ENCODE results near the gene MED23. TPM values are rescaled to one million over a fixed set of nuclear protein-coding genes. Genes with fewer than 3 reads are reported as not detected.

MED23 gene
- polyA plus RNA-seq, 1 donor, result 39.9 TPM

DNA sequence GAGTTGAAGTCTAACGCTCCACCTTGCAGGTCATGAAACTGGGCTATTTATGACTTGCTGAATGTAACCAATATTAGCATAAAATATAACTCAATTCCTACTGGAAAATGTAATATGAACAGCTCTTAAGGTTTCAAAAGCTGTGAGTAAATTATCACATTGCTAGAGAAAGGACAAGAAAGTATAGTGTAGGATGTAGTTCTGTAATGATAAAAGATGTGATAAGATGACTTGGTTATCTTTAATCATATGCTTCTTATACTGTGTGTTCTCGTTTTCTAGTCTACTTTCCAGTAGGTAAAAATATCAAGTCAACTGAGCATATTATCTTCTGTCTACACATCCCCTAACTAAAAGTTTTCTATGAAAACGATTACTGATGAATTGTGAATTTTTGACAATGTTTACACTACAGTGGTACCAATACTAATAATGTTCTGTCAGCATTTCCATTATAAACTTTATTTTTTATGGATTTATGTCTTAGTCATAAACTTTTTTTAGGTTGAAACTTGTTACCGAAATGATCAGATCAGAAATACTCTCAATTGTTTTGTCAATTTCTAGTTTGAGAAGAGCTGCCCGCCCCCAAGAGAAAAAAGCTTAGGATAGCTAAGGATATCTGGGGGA is 14.6 kb downstream of the MED23 start:
- WGBS (ENCODE audit: insufficient coverage, low lambda C conversion rate), result no CpG with 5 or more reads among the region's 5 CpGs
- Histone ChIP-seq H3K4me1 (ENCODE audit: control insufficient read depth, insufficient read depth, low read length) (no peaks in the 10 kb centered on the region), H3K4me3 (ENCODE audit: low read length) (no peak overlapping the region), H3K9me3 (ENCODE audit: control insufficient read depth, low read depth, low read length) (no peaks in the 10 kb centered on the region), H3K27me3 (ENCODE audit: control insufficient read depth, insufficient read depth, low read length) (no peaks in the 10 kb centered on the region), H3K27ac (ENCODE audit: low read length) (no peak overlapping the region), H3K36me3 (ENCODE audit: control insufficient read depth, insufficient read depth, low read length) (peaks cover 42% of the 10 kb centered on the region)
- no peak for DNase-seq

DNA sequence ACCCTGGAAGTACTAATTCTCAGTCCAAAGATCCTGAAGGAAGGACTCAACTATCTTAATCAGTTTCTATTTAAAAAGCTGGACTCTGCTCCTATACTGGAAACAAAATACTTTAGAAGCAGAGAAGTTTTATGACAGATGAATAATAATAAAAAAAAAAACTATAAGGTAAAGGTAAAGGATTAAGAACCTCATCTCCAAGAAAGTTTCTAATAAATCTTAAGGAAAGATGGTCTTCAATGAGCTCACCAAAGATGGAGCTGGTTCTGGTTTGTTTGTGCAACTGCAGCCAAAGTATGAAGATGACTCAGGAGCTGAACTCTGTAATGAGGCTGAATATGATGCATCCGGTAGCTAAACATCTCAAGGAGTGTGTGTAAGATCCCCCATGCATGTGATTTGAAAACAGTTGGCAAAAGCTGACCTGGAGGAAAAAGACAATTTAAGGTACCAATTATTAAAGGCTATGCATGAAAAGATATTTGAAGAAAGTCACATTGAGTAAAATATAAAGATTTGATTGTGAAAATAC is 25.2 kb downstream of the MED23 start:
- Histone ChIP-seq H3K36me3 (ENCODE audit: control insufficient read depth, insufficient read depth, low read length) (peaks cover 61% of the 10 kb centered on the region), H3K27ac (ENCODE audit: low read length) (peak overlapping the region; percentile 73), H3K27me3 (ENCODE audit: control insufficient read depth, insufficient read depth, low read length) (no peaks in the 10 kb centered on the region), H3K4me3 (ENCODE audit: low read length) (no peak overlapping the region), H3K9me3 (ENCODE audit: control insufficient read depth, low read depth, low read length) (no peaks in the 10 kb centered on the region), H3K4me1 (ENCODE audit: control insufficient read depth, insufficient read depth, low read length) (peaks cover 10% of the 10 kb centered on the region)
- WGBS (ENCODE audit: insufficient coverage, low lambda C conversion rate), result no CpG with 5 or more reads among the region's 1 CpG
- DNase-seq, result peak; percentile 37 to 73

DNA sequence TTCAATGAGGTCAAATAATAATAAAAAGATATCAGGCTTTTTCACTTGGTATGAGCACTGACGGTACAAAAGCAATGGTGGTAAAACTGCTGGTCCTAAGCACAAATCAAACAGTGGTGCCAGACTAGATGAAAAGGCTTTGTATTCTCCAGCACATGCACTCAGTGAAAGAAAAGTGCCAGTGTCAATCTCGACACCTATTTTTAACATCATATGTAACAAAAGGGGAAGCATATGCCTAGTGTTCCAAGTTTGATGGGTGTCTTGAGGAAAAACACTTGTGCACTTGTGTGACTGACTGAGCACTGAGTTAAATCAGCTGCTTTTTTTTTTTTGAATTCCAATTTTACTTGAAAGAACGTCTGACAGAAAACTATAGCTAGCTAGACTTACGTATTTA is 27.3 kb downstream of the MED23 start:
- WGBS (ENCODE audit: insufficient coverage, low lambda C conversion rate), result 100% methylated on average over 2 of the region's 4 CpGs
- H3K27me3 ChIP-seq (ENCODE audit: control insufficient read depth, insufficient read depth, low read length), result no peaks in the 10 kb centered on the region
- DNase-seq, result no peak
- H3K9me3 ChIP-seq (ENCODE audit: control insufficient read depth, low read depth, low read length), result no peaks in the 10 kb centered on the region
- H3K4me1 ChIP-seq (ENCODE audit: control insufficient read depth, insufficient read depth, low read length), result peaks cover 10% of the 10 kb centered on the region
- H3K27ac ChIP-seq (ENCODE audit: low read length), result no peak overlapping the region
- H3K4me3 ChIP-seq (ENCODE audit: low read length), result no peak overlapping the region
- H3K36me3 ChIP-seq (ENCODE audit: control insufficient read depth, insufficient read depth, low read length), result peaks cover 70% of the 10 kb centered on the region

DNA sequence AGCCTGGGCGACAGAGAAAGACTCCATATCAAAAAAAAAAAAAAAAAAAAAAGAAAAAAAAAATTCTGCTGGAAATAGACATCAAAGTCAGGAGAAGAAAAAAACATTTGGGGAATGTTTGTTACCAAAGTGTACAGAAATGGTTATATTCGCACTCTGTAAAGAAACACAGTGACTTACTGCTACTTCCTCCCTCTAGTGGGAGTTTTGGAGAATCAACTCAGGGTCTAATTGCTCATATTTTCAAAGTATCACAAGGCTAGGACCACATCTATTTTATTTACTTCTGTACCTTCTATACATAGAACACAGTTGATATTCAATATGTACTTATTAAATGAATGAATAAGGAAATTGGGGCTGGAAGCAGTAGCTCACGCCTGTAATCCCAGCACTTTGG is 30.6 kb downstream of the MED23 start:
- WGBS (ENCODE audit: insufficient coverage, low lambda C conversion rate), result 44% methylated on average over 1 of the region's 3 CpGs
- no peak overlapping the region for H3K4me3 ChIP-seq (ENCODE audit: low read length)
- H3K9me3 ChIP-seq (ENCODE audit: control insufficient read depth, low read depth, low read length), result no peaks in the 10 kb centered on the region
- H3K4me1 ChIP-seq (ENCODE audit: control insufficient read depth, insufficient read depth, low read length), result peaks cover 6% of the 10 kb centered on the region
- DNase-seq, result no peak
- H3K27me3 ChIP-seq (ENCODE audit: control insufficient read depth, insufficient read depth, low read length), result no peaks in the 10 kb centered on the region
- no peak overlapping the region for H3K27ac ChIP-seq (ENCODE audit: low read length)
- peaks cover 77% of the 10 kb centered on the region for H3K36me3 ChIP-seq (ENCODE audit: control insufficient read depth, insufficient read depth, low read length)

DNA sequence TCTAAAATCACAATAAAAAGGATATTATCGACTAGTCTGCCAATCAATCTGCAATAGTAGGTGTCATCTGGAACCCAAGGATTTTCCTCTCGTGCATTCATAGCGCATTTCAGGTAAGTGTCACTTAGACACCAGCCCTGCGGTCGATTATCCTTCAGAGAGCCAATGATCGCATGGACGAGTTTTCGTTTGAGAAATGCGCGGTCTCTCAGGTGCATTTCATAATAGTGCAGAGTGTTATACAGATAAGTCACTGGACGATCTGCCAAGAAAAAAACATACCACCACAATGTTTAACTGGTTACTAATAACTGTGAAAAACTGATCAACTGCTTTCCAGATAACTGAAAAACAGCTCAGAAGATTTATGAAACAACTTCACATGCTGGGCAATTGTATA is 34.0 kb downstream of the MED23 start:
- H3K9me3 ChIP-seq (ENCODE audit: control insufficient read depth, low read depth, low read length), result no peaks in the 10 kb centered on the region
- H3K27me3 ChIP-seq (ENCODE audit: control insufficient read depth, insufficient read depth, low read length), result no peaks in the 10 kb centered on the region
- DNase-seq, result no peak
- H3K27ac ChIP-seq (ENCODE audit: low read length), result no peak overlapping the region
- H3K4me3 ChIP-seq (ENCODE audit: low read length), result no peak overlapping the region
- peaks cover 77% of the 10 kb centered on the region for H3K36me3 ChIP-seq (ENCODE audit: control insufficient read depth, insufficient read depth, low read length)
- H3K4me1 ChIP-seq (ENCODE audit: control insufficient read depth, insufficient read depth, low read length), result no peaks in the 10 kb centered on the region
- no CpG with 5 or more reads among the region's 11 CpGs for WGBS (ENCODE audit: insufficient coverage, low lambda C conversion rate)

DNA sequence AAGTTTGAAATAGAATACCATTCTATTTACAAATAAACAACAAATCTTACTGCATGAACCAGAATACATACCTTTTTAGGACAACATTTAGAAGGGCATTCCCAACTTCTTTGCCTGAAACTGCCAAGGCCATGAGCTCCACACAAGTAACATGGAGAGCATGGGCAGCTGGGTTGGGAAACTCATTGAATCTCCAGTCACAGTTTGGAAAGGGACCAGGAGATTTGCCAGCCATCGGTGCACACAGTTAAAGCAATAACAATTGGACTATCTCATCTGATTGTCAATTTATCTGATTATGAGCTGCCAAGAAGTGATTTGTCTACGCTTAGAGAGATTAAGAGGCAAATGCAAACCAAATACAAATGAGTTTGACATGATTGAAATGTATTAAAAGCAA is 35.1 kb downstream of the MED23 start:
- H3K36me3 ChIP-seq (ENCODE audit: control insufficient read depth, insufficient read depth, low read length), result peaks cover 76% of the 10 kb centered on the region

DNA sequence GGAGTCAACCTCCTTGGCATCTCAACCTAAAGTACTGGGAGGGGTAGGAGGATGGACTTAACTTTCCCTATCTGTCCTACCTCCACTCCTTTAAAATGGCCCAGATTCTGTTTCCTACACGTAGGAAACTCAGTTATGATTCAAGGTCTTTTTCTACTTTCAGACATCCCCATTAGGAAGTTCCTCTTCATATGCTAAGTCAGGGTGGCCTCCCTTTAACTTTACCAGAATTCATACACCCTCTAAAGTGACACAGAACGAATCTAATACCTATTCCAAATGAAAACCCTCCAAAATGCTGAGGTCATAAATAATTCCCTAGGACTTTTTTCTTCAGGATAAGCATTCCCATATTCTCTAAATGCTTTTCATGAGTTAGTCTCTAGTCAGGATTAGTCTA is 39.4 kb downstream of the MED23 start:
- H3K4me3 ChIP-seq (ENCODE audit: low read length), result no peak overlapping the region
- DNase-seq, result no peak
- no peaks in the 10 kb centered on the region for H3K27me3 ChIP-seq (ENCODE audit: control insufficient read depth, insufficient read depth, low read length)
- H3K4me1 ChIP-seq (ENCODE audit: control insufficient read depth, insufficient read depth, low read length), result no peaks in the 10 kb centered on the region
- H3K27ac ChIP-seq (ENCODE audit: low read length), result no peak overlapping the region
- no peaks in the 10 kb centered on the region for H3K9me3 ChIP-seq (ENCODE audit: control insufficient read depth, low read depth, low read length)
- WGBS (ENCODE audit: insufficient coverage, low lambda C conversion rate), result no CpG with 5 or more reads among the region's 2 CpGs
- H3K36me3 ChIP-seq (ENCODE audit: control insufficient read depth, insufficient read depth, low read length), result peaks cover 61% of the 10 kb centered on the region

More for the DNA sequence above, 35.1 kb downstream of the MED23 start:
- H3K4me3 ChIP-seq (ENCODE audit: low read length), result no peak overlapping the region
- H3K27ac ChIP-seq (ENCODE audit: low read length), result no peak overlapping the region
- H3K9me3 ChIP-seq (ENCODE audit: control insufficient read depth, low read depth, low read length), result no peaks in the 10 kb centered on the region
- no peaks in the 10 kb centered on the region for H3K4me1 ChIP-seq (ENCODE audit: control insufficient read depth, insufficient read depth, low read length)
- no peak for DNase-seq
- H3K27me3 ChIP-seq (ENCODE audit: control insufficient read depth, insufficient read depth, low read length), result no peaks in the 10 kb centered on the region
- whole genome bisulfite sequencing (ENCODE audit: insufficient coverage, low lambda C conversion rate), result 83% methylated on average over 1 of the region's 2 CpGs

DNA sequence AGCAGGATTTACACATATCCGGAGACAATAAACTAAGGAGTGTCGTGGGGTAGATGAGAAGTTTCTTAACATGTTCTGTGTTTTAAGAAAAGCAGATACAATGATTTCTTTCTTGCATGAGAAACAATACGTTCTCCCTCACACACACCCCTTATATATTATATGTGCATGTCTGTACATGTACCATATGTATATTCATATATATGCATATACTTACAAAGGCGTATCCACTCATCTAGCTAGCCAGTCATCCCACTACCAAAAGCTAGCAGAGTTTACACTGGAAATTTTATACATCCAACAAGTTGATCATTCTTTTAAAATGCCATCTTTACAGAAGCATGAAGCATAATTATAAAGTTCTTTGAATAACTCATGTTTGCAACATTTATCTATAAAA is 40.1 kb downstream of the MED23 start:
- DNase-seq, result no peak
- Histone ChIP-seq H3K27ac (ENCODE audit: low read length) (no peak overlapping the region), H3K4me3 (ENCODE audit: low read length) (no peak overlapping the region), H3K36me3 (ENCODE audit: control insufficient read depth, insufficient read depth, low read length) (peaks cover 63% of the 10 kb centered on the region), H3K4me1 (ENCODE audit: control insufficient read depth, insufficient read depth, low read length) (no peaks in the 10 kb centered on the region), H3K9me3 (ENCODE audit: control insufficient read depth, low read depth, low read length) (no peaks in the 10 kb centered on the region), H3K27me3 (ENCODE audit: control insufficient read depth, insufficient read depth, low read length) (no peaks in the 10 kb centered on the region)
- WGBS (ENCODE audit: insufficient coverage, low lambda C conversion rate), result no CpG with 5 or more reads among the region's 4 CpGs

DNA sequence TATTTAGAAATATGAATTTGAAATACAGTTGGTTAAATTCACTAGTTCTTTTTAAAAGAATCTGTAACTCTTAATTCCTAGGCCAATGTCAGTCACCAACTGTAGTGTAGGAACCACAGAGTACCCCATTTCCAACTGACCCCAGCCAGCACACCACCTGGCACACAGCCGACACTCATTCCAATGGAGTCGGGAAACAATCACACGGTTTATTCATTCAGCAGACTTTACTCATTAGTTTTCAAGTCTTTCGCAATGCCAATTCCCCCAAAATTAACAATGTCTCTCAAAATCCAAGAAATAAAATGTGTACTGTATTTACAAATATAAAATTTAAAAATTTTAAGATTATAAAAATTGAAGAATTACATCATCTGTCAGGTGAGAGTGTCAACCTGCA is 41.5 kb downstream of the MED23 start:
- Histone ChIP-seq H3K27me3 (ENCODE audit: control insufficient read depth, insufficient read depth, low read length) (no peaks in the 10 kb centered on the region), H3K4me3 (ENCODE audit: low read length) (no peak overlapping the region), H3K27ac (ENCODE audit: low read length) (no peak overlapping the region), H3K9me3 (ENCODE audit: control insufficient read depth, low read depth, low read length) (no peaks in the 10 kb centered on the region), H3K4me1 (ENCODE audit: control insufficient read depth, insufficient read depth, low read length) (no peaks in the 10 kb centered on the region), H3K36me3 (ENCODE audit: control insufficient read depth, insufficient read depth, low read length) (peaks cover 61% of the 10 kb centered on the region)
- no peak for DNase-seq
- WGBS (ENCODE audit: insufficient coverage, low lambda C conversion rate), result 100% methylated on average over 3 of the region's 4 CpGs

DNA sequence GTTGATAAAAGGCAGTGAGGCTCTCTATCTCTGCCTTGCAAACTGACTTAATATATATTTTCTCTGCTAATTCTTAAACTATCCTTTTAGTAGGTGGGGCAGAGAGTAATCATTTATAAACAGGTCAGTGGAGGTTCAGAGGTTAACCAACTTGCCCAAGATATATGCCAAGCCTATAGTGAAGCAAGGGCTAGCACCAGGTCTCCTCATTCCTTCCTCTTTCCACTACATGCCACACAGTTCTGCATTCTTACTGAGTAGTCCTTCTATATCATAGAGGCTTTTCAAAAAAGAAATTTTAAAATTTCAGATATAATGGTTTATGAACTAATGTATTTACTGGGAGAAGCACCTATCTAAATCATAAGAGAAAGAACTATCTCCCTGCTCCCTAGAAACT is 46.5 kb downstream of the MED23 start:
- H3K9me3 ChIP-seq (ENCODE audit: control insufficient read depth, low read depth, low read length), result no peaks in the 10 kb centered on the region
- no peaks in the 10 kb centered on the region for H3K27me3 ChIP-seq (ENCODE audit: control insufficient read depth, insufficient read depth, low read length)
- H3K36me3 ChIP-seq (ENCODE audit: control insufficient read depth, insufficient read depth, low read length), result peaks cover 41% of the 10 kb centered on the region
- no peak for DNase-seq
- no peak overlapping the region for H3K27ac ChIP-seq (ENCODE audit: low read length)
- no peaks in the 10 kb centered on the region for H3K4me1 ChIP-seq (ENCODE audit: control insufficient read depth, insufficient read depth, low read length)
- H3K4me3 ChIP-seq (ENCODE audit: low read length), result no peak overlapping the region

DNA sequence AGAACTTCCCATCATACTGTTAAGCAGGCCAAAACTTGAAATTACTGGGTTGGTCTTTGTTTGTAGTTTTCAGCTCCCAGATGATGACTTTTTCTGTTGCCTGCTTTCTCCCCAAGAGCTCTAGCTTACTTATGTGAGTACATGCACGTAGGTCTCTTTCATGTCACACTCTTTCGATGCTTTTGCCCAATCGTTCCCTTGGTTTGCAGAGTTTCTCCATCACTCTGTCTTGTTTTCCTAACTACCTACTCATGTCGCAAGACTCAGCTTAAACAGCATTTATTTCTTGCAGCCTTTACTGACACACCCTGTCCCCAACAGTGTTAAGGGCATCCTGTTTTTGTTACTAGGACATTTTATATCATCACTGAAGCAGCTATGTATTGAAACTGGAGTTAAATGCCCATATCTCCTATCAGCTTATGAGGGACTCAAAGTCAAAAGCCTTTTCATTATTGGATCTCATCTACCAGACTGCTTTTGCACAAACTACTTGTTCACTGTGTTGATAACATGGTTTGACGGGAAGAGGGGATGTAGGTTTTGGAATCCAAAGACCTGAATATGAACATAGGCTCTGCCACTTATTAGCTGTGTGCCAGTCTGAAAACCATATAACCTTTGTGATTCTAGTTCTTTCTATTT is 52.1 kb downstream of the MED23 start:
- DNase-seq, result no peak
- H3K27ac ChIP-seq (ENCODE audit: low read length), result no peak overlapping the region
- 100% methylated on average over 3 of the region's 5 CpGs for WGBS (ENCODE audit: insufficient coverage, low lambda C conversion rate)
- H3K4me3 ChIP-seq (ENCODE audit: low read length), result no peak overlapping the region
- H3K9me3 ChIP-seq (ENCODE audit: control insufficient read depth, low read depth, low read length), result no peaks in the 10 kb centered on the region
- H3K36me3 ChIP-seq (ENCODE audit: control insufficient read depth, insufficient read depth, low read length), result peaks cover 21% of the 10 kb centered on the region
- no peaks in the 10 kb centered on the region for H3K4me1 ChIP-seq (ENCODE audit: control insufficient read depth, insufficient read depth, low read length)
- no peaks in the 10 kb centered on the region for H3K27me3 ChIP-seq (ENCODE audit: control insufficient read depth, insufficient read depth, low read length)

Data from large intestine (tissue), 3 donors.